GM21360 (cell line): Measurements from ENCODE around the gene ATP2A3.

Source experiments
- ATAC-seq: cut with Tn5 transposase; IDR thresholded peaks from one replicate; pipeline ENCODE4 v1.9.1; 2021; ENCODE audit warnings: mild to moderate bottlenecking, moderate library complexity; ENCODE audit not compliant: unreplicated experiment

Gene ATP2A3

DNA sequence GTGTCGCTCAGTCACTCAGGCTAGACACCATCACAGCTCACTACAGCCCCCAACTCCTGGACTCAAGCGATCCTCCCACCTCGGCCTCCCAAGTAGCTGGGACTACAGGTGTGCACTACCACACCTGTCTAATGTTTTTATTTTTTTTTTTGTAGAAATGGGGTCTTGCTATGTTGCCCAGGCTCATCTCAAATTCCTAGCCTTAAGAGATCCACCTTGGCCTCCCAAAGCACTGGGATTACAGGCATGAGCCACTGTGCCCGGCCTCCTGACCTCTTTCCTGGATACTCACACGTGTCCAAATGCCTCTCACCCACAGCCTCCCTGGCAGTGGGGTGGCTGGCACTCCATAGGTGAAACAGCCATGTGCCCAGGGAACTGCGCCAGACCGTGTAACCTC is 88.9 kb downstream of the ATP2A3 start:
- ATAC-seq, result no peak
